IPS-18a (cell line): Measurements from ENCODE around the gene PSME3IP1.
"Not testable (repeated sequence)": the region's sequence is repeated elsewhere in the genome, so short reads cannot be mapped to it uniquely, and the experiment has no call there.

Experiments
- H3K27ac ChIP-seq: one replicate; pipeline ENCODE4 v1.5.1; 2013; ENCODE audit warnings: low read length
- H3K27me3 ChIP-seq: one replicate; pipeline ENCODE4 v1.6.1; 2013; ENCODE audit warnings: mild to moderate bottlenecking, low read length; ENCODE audit not compliant: control insufficient read depth, insufficient read depth
- H3K36me3 ChIP-seq: one replicate; pipeline ENCODE4 v1.6.1; 2013; ENCODE audit warnings: low read depth, low read length; ENCODE audit not compliant: control insufficient read depth
- H3K4me1 ChIP-seq: one replicate; pipeline ENCODE4 v1.6.1; 2013; ENCODE audit warnings: low read depth, low read length; ENCODE audit not compliant: control insufficient read depth
- H3K4me3 ChIP-seq: one replicate; pipeline ENCODE4 v1.5.1; 2013; ENCODE audit warnings: low read length
- H3K9ac ChIP-seq: one replicate; pipeline ENCODE4 v1.6.1; 2013; ENCODE audit warnings: mild to moderate bottlenecking, low read length, moderate library complexity
- H3K9me3 ChIP-seq: one replicate; pipeline ENCODE4 v1.6.1; 2013; ENCODE audit warnings: low read depth, low read length; ENCODE audit not compliant: control insufficient read depth

The PSME3IP1 gene

GRCh38 chr16:57112403-57113041, 73.3 kb downstream of the PSME3IP1 start:
- no peaks in the 10 kb centered on the region for H3K9me3 ChIP-seq
- H3K4me3 ChIP-seq, result no peak overlapping the region
- H3K27ac ChIP-seq, result no peak overlapping the region
- H3K9ac ChIP-seq, result no peak overlapping the region
- H3K4me1 ChIP-seq, result no peaks in the 10 kb centered on the region
- no peaks in the 10 kb centered on the region for H3K27me3 ChIP-seq
- H3K36me3 ChIP-seq, result no peaks in the 10 kb centered on the region

GRCh38 chr16:57111420-57111819, 74.4 kb downstream of the PSME3IP1 start:
- no peak overlapping the region for H3K27ac ChIP-seq
- H3K9me3 ChIP-seq, result no peaks in the 10 kb centered on the region
- H3K27me3 ChIP-seq, result no peaks in the 10 kb centered on the region
- no peaks in the 10 kb centered on the region for H3K36me3 ChIP-seq
- H3K4me1 ChIP-seq, result no peaks in the 10 kb centered on the region
- no peak overlapping the region for H3K4me3 ChIP-seq
- no peak overlapping the region for H3K9ac ChIP-seq

GRCh38 chr16:57110937-57111336, 74.9 kb downstream of the PSME3IP1 start:
- Histone ChIP-seq H3K9ac (no peak overlapping the region), H3K4me1 (no peaks in the 10 kb centered on the region), H3K9me3 (no peaks in the 10 kb centered on the region), H3K4me3 (no peak overlapping the region), H3K27me3 (no peaks in the 10 kb centered on the region), H3K27ac (no peak overlapping the region), H3K36me3 (no peaks in the 10 kb centered on the region)

- not testable (repeated sequence) for H3K27me3 ChIP-seq, H3K9me3 ChIP-seq, H3K9ac ChIP-seq, H3K4me1 ChIP-seq, H3K27ac ChIP-seq, H3K4me3 ChIP-seq, H3K36me3 ChIP-seq
Measured at GRCh38 chr16:57109259-57110105, 76.4 kb downstream of the PSME3IP1 start.

GRCh38 chr16:57108432-57108831, 77.4 kb downstream of the PSME3IP1 start:
- no peaks in the 10 kb centered on the region for H3K36me3 ChIP-seq
- no peaks in the 10 kb centered on the region for H3K4me1 ChIP-seq
- H3K9ac ChIP-seq, result no peak overlapping the region
- H3K27me3 ChIP-seq, result no peaks in the 10 kb centered on the region
- no peaks in the 10 kb centered on the region for H3K9me3 ChIP-seq
- H3K4me3 ChIP-seq, result no peak overlapping the region
- no peak overlapping the region for H3K27ac ChIP-seq

GRCh38 chr16:57107321-57107922, 78.4 kb downstream of the PSME3IP1 start:
- no peaks in the 10 kb centered on the region for H3K27me3 ChIP-seq
- no peak overlapping the region for H3K4me3 ChIP-seq
- H3K27ac ChIP-seq, result no peak overlapping the region
- H3K9me3 ChIP-seq, result no peaks in the 10 kb centered on the region
- H3K4me1 ChIP-seq, result no peaks in the 10 kb centered on the region
- H3K36me3 ChIP-seq, result no peaks in the 10 kb centered on the region
- H3K9ac ChIP-seq, result no peak overlapping the region

GRCh38 chr16:57106767-57107166, 79.1 kb downstream of the PSME3IP1 start:
- Histone ChIP-seq H3K36me3 (no peaks in the 10 kb centered on the region), H3K9ac (no peak overlapping the region), H3K9me3 (no peaks in the 10 kb centered on the region), H3K27ac (no peak overlapping the region), H3K4me3 (no peak overlapping the region), H3K27me3 (no peaks in the 10 kb centered on the region), H3K4me1 (no peaks in the 10 kb centered on the region)

GRCh38 chr16:57105184-57105583, 80.7 kb downstream of the PSME3IP1 start:
- Histone ChIP-seq H3K4me1 (no peaks in the 10 kb centered on the region), H3K27me3 (no peaks in the 10 kb centered on the region), H3K27ac (no peak overlapping the region), H3K9me3 (no peaks in the 10 kb centered on the region), H3K9ac (no peak overlapping the region), H3K4me3 (no peak overlapping the region), H3K36me3 (no peaks in the 10 kb centered on the region)

- Histone ChIP-seq H3K36me3 (no peaks in the 10 kb centered on the region), H3K4me1 (no peaks in the 10 kb centered on the region), H3K9ac (no peak overlapping the region), H3K27ac (no peak overlapping the region), H3K27me3 (no peaks in the 10 kb centered on the region), H3K4me3 (no peak overlapping the region), H3K9me3 (no peaks in the 10 kb centered on the region)
Measured at GRCh38 chr16:57104706-57105105, 81.1 kb downstream of the PSME3IP1 start.

GRCh38 chr16:57102888-57103851, 82.7 kb downstream of the PSME3IP1 start:
- H3K36me3 ChIP-seq, result no peaks in the 10 kb centered on the region
- no peak overlapping the region for H3K9ac ChIP-seq
- H3K4me3 ChIP-seq, result no peak overlapping the region
- no peaks in the 10 kb centered on the region for H3K9me3 ChIP-seq
- H3K27ac ChIP-seq, result no peak overlapping the region
- H3K4me1 ChIP-seq, result no peaks in the 10 kb centered on the region
- no peaks in the 10 kb centered on the region for H3K27me3 ChIP-seq
